Gastroesophageal sphincter (tissue), 3 donors: ENCODE data around the gene L2HGDH.

Experiments used
- CTCF ChIP-seq, 4 experiments: fragments of 200-600 bp in 2 of 4; fragments of 450-650 bp in 2 of 4; sonication (generic) in 1 of 4; IDR thresholded peaks; one replicate each; pipeline ENCODE4 v1.5.1; 2017 to 2019; ENCODE audit warnings: antibody characterized with exemption in 4 of 4, mild to moderate bottlenecking in 2 of 4, moderate library complexity in 2 of 4
- POLR2A ChIP-seq, 2 donors: fragments of 450-650 bp; IDR thresholded peaks; one replicate each; pipeline ENCODE4 v1.6.1; 2017; ENCODE audit warnings: antibody characterized with exemption in 2 of 2, mild to moderate bottlenecking in 2 of 2, moderate library complexity in 1 of 2

DNA sequence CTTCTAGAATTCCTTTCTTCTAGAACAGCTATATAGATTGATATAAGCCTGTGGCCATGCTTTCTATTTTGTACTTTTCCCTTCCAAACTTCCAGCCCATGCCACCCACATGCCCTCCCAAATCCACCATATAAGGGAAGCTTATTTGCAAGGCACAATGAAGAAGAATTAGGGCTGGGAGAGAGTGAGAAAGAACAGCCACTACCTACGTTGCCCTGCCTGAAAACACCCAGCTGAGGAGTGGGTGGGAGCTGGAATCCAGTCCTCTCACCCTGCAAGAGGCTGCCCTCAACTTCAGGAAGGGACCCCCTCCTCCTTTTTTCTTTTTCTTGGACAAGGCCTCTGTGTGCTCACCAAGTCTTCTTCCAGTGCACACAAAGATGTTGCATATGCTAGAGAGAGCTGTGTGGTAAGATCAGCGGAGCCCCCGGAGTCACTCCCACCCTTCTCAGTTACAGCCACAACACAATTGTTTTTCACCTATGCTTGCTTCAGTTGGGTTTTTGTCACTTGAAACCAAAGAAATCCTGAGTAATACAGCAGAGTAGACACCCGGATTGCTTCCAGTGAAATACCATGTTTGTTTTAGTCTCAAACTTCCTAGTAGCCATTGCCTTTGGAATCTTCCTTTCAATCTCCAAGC lies 45.8 kb upstream of the L2HGDH start:
- TF ChIP-seq POLR2A (IDR thresholded peaks at IDR 0.05) (no peak), CTCF (IDR thresholded peaks at IDR 0.05) (no peak)
